ENCODE data around the gene LTB4R2. TPM values are rescaled to one million over a fixed set of nuclear protein-coding genes. Genes with fewer than 3 reads are reported as not detected.
A peak's percentile ranks its signal among the peaks of the same experiment; 100 is the strongest.

LTB4R2 gene
- total RNA-seq, 1 experiment from 2014 or later = 6.9 TPM

DNA sequence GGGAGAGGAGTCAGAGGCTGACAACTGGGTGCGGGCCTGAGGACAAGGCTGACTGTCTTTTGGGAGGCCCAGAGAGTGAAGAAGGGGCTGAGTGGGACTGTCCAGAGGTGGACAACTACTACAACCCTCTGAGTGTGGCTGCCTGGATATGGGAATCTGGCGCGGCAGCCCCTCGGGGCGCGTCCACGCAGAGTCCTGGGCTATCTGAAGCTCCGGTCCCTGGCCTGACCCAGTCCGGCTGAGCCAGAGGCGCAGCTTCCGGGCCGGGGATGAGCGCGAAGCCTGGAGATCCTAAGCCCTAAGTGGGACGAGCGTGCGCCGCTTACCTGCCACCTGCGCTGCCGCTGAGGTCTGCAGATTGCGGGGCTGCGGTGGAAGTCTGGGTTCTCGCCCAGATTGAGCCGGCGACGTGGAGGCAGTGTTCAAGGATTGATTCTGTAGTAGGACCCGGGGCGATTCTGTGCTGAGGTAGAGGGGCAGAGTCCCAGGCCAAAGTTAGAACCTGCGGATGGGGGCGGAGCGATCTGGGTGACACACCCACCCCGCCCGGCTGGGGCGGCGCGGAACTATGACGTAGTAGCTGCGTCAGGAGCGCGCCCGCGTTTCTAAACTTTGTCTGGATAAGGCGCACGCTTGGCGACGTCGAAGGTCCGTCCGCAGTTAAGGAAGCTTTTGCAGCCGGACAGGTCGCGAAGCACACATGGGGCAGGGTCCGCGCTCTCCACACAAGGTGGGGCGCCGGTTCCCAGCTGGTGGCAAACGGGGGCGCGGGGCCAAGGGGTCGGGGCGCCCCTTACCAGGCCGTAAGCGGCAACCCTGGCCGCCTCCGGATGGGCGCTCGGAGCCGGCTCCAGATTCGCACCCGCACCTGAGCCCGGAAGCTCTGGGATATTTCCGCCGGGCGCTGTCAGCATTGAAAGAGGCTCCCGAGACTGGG, 10.4 kb upstream of the LTB4R2 start, which contains the start of the genes DHRS1 and NOP9:
TSS of gene DHRS1 (minus strand) at position 526 of the 937 bp plus-strand sequence. CDS start 674 bp downstream, outside the sequence.
TSS of gene NOP9 (plus strand) at position 596 of the 937 bp plus-strand sequence. CDS start at position 701, 105 bp downstream.
- DNase-seq (ENCODE audit: low read depth) = peak; percentile 92

DNA sequence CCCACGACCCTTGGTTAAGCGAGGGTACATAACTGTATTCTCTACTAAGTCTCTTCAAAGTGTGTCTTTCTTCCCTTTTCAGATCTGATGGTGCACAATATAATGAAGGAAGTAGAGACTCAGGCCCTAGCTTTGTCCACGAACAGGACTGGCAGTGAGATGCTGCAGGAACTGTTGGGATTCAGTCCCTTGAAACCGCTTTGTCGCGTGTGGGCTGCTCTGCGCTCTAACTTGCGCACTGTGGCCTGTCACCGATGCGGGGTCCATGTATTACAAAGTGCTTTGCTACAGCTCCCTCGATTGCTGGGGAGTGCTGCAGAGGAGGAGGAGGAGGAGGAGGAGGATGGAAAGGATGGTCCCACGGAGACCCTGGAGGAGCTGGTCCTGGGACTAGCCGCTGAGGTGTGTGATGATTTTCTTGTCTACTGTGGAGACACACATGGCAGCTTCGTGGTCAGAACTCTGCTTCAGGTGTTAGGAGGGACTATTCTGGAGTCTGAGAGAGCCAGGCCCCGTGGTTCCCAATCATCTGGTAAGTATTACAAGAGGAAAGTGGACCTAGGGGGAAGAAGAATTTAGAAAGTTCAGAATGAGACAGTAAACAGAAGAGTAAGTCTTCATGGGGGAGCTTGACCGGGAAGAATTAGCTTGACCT, 9.5 kb upstream of the LTB4R2 start:
- DNase-seq (ENCODE audit: low read depth) = no peak

DNA sequence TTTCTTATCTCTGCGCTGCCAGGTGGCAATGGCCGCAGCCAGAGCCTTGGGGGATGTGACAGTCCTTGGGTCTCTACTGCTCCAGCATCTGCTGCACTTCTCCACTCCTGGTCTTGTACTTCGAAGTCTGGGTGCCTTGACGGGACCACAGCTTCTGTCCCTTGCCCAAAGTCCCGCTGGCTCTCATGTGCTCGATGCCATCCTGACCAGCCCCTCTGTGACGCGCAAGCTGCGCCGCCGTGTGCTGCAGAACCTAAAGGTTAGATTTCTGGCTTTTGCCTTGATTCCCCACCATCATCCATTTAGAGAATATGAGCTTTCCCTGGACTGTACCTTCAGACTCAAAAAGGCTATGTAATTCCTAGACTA, 5.9 kb upstream of the LTB4R2 start:
- DNase-seq (ENCODE audit: low read depth) = no peak

DNA sequence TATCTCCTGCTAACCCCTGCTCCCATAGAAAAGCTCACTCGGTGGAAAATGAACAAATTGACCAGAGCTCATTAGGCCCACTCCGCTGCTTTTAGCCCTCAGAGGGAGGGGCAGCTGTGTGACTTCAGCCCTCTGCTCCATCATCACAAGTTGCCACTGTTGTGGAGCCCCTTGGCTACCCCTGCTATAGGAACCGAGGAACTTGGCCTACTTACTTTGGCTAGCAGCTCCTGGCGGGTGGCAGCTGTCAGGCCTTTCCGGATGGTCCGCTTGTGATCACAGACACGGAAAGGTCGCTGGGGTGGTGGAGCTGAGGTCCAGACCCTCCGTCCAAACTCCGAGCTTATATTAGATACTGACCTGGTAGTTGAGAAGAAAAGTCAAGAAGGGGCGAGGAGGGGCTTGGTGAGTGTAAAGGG, 2.8 kb upstream of the LTB4R2 start:
- DNase-seq (ENCODE audit: low read depth) = no peak

DNA sequence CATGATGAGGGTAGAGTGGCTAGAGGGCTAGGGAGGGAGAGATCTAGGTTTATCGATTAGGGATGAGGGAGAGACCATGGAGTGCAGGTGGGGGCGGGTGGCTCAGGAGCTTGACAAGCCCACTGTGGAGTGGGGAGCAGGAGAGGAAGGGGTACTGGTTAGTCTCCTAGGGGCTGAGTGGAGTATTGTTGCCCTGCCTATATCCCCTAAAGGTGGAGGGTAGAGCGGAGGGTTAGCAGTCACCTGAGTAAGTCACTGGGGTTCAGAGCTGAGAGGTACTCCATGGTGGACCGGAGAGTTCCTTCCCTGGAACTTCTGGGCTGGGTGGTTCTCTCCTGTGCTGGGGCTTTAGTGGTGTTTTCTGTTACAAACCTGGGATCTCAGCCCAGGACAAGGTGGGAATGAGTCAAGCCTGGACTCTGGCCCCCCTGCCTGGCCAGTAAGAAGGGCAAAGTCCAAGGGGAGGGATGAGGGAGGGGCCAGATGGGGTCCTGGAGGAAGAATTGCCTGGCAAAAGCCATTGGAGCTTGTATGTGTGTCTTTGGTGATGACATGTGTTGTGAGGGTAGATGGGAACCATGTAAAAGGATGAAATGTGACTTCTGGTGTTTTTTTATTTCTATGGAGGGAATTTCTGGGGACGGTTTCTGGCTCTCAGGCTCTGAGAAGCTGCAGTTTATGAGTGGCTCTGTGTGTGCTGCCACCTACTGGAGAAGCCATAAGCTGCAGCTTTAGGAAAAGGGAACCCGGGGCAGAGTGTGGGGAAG, 2.2 kb upstream of the LTB4R2 start, which contains the start of gene CIDEB:
TSS of gene CIDEB (minus strand) at position 403 of the 767 bp plus-strand sequence. CDS start at position 284, 119 bp downstream.
- DNase-seq (ENCODE audit: low read depth) = peak; percentile 64

DNA sequence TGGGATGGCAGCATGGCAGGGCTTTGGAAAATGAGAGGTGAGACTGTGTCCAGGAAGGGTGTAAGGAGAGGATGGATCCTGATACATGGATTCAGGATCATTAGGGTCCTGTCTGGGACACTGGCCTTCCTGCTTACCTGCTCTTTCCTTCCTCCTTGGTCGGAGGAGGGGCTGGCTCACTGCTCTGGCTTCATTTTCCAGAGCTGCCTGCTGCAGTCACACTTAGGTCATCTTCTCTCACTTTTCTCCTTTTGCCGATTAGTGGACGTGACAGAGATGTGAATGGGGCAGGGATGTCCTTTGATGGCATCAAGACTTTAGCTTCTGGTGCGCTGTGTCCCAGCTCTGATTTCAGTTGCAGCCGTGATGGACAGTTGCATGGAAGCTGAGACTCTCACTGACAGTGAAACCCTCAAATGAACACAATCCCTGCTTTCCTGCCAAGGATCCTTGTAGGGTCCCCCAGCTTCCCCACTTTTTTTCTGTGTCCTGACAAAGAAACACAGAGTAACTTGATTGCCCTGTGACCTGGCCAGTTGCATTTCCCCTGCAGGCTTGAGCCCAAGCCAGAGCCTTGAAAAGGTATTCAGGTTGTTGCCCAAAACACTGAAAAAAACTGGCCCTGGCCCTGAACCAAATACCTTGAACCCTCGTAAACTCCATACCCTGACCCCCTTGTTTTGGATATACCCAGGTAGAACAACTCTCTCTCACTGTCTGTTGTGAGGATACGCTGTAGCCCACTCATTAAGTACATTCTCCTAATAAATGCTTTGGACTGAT, 1.4 kb upstream of the LTB4R2 start:
- no peak for DNase-seq (ENCODE audit: low read depth)

DNA sequence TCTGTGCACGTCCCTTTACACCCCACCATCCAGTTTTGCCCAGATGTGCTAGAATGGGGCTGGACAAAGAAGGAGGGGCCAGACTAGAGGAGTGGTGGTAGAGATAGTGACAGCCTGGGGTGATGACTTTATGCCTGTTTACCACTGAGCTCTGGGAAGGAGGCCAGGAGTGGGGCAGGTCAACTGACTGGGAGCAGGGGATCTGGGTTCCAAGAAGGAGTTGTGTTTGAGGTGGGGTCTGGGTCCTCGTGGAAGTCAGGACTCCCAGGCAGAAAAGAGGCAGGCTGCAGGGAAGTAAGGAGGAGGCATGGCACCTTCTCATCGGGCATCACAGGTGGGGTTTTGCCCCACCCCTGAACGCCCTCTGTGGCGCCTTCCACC, 315 bp downstream of the LTB4R2 start:
- no peak for DNase-seq (ENCODE audit: low read depth)

DNA sequence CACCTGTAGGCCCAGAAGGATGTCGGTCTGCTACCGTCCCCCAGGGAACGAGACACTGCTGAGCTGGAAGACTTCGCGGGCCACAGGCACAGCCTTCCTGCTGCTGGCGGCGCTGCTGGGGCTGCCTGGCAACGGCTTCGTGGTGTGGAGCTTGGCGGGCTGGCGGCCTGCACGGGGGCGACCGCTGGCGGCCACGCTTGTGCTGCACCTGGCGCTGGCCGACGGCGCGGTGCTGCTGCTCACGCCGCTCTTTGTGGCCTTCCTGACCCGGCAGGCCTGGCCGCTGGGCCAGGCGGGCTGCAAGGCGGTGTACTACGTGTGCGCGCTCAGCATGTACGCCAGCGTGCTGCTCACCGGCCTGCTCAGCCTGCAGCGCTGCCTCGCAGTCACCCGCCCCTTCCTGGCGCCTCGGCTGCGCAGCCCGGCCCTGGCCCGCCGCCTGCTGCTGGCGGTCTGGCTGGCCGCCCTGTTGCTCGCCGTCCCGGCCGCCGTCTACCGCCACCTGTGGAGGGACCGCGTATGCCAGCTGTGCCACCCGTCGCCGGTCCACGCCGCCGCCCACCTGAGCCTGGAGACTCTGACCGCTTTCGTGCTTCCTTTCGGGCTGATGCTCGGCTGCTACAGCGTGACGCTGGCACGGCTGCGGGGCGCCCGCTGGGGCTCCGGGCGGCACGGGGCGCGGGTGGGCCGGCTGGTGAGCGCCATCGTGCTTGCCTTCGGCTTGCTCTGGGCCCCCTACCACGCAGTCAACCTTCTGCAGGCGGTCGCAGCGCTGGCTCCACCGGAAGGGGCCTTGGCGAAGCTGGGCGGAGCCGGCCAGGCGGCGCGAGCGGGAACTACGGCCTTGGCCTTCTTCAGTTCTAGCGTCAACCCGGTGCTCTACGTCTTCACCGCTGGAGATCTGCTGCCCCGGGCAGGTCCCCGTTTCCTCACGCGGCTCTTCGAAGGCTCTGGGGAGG, 985 bp downstream of the LTB4R2 start, which contains the start of gene LTB4R:
TSS of gene LTB4R (plus strand) at position 857 of the 959 bp plus-strand sequence. CDS start 4,150 bp downstream, outside the sequence.
- DNase-seq (ENCODE audit: low read depth) = peak; percentile 64

DNA sequence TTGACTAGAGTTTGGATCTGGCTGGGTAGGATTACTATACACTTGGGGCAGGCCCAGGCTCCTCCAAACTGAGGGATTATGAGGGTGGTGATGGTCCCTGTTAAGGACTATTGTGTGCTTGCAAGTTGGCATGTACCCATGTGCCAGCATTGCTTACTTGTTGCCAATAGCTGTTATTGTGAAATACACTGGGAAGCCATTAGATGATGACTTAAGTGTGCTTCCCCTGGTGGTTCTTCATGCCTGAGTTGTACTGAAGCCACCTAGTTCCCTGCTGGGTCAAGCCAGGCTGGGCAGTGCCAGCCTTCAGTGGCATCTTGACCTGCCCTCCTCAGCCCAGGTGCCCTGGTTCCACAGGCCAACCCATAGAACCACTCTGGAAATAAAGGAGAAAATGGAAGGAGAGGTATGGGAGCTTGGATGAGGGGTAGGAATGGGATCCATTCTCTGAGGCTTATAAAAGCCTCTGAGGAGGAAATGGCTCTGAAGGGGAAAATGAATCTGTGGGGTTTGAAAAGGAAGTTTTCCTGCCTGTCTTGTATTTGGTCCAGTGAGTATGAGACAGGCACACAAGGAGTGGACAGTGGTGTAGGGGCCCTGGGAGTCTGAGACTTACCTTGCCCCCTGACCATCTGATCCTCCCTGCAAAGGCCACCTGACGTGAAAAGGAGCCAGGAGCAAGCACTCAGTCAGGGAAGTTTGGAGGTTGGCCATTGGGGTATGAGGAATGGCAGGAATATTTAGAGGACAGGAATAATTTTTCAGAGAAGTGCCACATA, 2.1 kb downstream of the LTB4R2 start:
- no peak for DNase-seq (ENCODE audit: low read depth)

DNA sequence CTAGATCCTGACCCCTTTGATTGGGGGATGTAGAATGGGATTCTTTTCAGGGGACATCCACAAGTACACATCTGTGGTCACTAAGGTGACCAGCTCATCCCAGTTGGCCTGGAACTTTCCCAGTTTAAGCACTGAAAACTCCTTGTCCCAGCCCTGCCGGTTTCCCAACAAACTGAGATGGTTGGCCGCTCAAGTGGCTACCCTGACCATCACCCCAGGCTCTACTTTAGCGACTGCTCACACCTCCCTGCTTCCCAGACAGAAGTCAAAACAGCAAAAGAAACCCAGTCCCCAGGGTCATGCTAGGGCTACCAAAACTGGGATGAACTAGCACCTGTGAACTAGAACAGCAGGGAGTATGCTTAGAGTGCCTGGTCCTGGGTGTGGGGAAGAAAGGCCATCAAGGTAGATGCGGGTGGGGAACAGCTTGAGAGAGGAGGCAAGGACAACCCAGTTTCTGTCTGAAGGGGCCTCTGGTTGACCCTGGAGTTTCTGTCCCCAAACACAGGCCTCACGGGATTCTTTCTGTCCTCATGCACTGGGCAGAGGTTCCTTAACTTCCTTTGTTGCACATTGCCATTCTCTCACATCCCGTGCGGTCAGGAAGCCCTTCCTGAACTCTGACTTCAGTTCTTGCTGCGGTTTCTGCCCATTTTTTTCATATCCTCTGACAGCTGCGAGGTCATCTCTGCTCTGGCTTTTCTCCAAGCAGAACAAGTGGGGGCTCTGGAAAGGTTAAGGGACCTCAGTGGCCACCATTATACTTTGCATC, 3.0 kb downstream of the LTB4R2 start:
- peak; percentile 32 for DNase-seq (ENCODE audit: low read depth)

DNA sequence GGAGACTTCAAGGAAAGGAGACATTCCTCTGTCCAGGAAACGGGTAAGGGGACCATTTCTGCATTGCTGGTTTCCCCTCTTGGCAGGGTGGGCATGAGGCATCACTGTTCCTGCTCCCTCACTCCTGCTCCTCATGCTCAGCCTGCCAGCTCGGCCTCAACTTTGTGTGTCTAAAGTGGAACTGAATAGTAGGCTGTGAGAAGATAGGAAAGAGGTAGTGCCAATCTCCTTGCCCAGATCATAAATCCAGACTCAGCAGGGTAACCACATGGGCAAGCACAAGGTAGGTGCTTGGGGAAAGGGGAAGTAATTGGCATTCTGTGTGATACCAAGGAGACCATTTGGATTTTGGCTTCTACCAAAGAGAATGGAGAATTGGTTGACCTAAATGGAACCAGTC, 4.0 kb downstream of the LTB4R2 start:
- DNase-seq (ENCODE audit: low read depth) = no peak

DNA sequence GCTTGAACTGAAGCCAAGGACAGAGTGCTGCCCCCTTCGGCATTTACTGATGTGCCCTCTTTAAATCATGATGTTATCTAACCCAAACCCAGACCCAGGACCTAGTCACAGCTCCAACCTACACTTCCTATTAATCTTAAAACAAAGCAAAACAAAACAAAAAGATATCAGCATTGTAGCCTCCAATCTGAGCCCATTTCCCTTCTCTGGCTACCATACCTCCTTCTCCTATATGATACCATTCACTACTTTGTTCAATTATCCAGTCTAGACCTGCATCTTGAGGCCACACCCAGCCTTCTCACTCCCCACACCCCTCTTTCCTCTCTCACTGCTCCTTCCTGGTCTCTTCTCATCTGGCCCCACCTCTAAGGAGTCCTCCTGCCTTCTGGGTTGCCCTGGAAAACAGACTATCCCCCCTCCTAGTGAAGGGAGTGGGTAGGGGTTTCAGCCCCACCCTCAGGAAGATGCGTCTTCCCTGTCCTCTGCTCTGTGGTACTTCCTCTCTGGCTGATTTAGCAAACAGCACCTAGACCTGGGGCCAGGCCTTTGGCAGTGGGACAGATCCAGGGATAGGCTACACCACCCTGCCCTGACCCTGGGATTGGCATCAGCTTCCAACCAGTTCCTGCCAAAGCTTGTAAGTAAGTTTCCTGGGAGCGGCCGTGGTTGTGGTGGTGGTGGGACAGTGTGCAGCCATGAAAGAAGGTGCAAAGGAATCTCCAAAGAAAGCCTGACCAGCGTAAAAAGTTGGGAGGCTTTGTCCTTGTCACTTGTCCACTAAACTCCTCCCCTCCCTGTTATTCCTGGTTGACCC, 4.6 kb downstream of the LTB4R2 start:
- no peak for DNase-seq (ENCODE audit: low read depth)

DNA sequence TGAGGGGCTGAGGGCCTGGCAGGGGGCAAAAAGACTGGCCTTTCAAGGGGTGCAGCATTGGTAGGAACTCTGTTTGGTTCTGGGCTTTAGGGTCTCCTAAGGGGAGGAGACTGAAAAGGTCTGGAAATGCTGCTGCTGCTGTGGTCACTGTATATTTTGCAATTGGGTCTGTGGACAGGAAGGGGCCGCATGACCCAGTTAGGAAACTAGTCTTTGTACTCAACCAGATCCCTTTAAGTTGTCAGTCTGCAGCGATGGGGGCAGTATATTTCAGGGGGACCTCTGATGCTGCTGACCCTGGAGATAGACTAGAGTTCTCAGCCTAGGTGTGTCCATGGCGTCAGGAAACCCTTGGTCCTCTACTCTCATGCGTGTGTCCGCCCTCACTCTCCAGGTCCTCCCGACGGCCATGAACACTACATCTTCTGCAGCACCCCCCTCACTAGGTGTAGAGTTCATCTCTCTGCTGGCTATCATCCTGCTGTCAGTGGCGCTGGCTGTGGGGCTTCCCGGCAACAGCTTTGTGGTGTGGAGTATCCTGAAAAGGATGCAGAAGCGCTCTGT, 5.4 kb downstream of the LTB4R2 start:
- DNase-seq (ENCODE audit: low read depth) = no peak

DNA sequence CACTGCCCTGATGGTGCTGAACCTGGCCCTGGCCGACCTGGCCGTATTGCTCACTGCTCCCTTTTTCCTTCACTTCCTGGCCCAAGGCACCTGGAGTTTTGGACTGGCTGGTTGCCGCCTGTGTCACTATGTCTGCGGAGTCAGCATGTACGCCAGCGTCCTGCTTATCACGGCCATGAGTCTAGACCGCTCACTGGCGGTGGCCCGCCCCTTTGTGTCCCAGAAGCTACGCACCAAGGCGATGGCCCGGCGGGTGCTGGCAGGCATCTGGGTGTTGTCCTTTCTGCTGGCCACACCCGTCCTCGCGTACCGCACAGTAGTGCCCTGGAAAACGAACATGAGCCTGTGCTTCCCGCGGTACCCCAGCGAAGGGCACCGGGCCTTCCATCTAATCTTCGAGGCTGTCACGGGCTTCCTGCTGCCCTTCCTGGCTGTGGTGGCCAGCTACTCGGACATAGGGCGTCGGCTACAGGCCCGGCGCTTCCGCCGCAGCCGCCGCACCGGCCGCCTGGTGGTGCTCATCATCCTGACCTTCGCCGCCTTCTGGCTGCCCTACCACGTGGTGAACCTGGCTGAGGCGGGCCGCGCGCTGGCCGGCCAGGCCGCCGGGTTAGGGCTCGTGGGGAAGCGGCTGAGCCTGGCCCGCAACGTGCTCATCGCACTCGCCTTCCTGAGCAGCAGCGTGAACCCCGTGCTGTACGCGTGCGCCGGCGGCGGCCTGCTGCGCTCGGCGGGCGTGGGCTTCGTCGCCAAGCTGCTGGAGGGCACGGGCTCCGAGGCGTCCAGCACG, 6.1 kb downstream of the LTB4R2 start:
- DNase-seq (ENCODE audit: low read depth) = no peak

DNA sequence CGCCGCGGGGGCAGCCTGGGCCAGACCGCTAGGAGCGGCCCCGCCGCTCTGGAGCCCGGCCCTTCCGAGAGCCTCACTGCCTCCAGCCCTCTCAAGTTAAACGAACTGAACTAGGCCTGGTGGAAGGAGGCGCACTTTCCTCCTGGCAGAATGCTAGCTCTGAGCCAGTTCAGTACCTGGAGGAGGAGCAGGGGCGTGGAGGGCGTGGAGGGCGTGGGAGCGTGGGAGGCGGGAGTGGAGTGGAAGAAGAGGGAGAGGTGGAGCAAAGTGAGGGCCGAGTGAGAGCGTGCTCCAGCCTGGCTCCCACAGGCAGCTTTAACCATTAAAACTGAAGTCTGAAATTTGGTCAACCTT, 6.6 kb downstream of the LTB4R2 start:
- DNase-seq (ENCODE audit: low read depth) = no peak
